H1 (cell line): ENCODE results near the gene SLC10A6.

Source experiments
- EP300 ChIP-seq, 2 experiments: IDR thresholded peaks; 1 replicate in 1 of 2; 2 replicates in 1 of 2; pipeline ENCODE4 v1.6.1; 2011 to 2012; ENCODE audit warnings: low read depth in 2 of 2, low read length in 2 of 2, mild to moderate bottlenecking in 2 of 2, borderline replicate concordance in 1 of 2, inconsistent platforms in 1 of 2, moderate library complexity in 1 of 2
- MAFK ChIP-seq: IDR thresholded peaks from 2 replicates; pipeline ENCODE4 v1.6.1; 2012; ENCODE audit warnings: low read depth, mild to moderate bottlenecking, improper control_type of control experiment, low read length
- PHF8 ChIP-seq: fragments of 200-600 bp; sonication (generic); conservative IDR thresholded peaks from 2 replicates; pipeline ENCODE4 v1.7.1; 2012; ENCODE audit warnings: low read depth, mild to moderate bottlenecking, inconsistent platforms, low read length, moderate library complexity
- POLR2A ChIP-seq, 2 experiments: IDR thresholded peaks; 1 replicate in 1 of 2; 2 replicates in 1 of 2; pipeline ENCODE4 v1.6.1; 2011; ENCODE audit warnings: low read depth in 2 of 2, low read length in 2 of 2, mild to moderate bottlenecking in 2 of 2; ENCODE audit errors: control extremely low read depth in 1 of 2
- SP1 ChIP-seq: IDR thresholded peaks from 2 replicates; pipeline ENCODE4 v1.6.1; 2011; ENCODE audit warnings: low read depth, low read length
- TAF1 ChIP-seq: IDR thresholded peaks from 2 replicates; pipeline ENCODE4 v1.6.1; 2011; ENCODE audit warnings: mild to moderate bottlenecking, low read depth, low read length
- TF ChIP-seq, protein P1 (sequence below), 3 experiments: IDR thresholded peaks; 1 replicate in 2 of 3; 2 replicates in 1 of 3; pipeline versions ENCODE4 v1.5.1 to v1.6.1; 2011; ENCODE audit warnings: low read length in 3 of 3, mild to moderate bottlenecking in 3 of 3, inconsistent platforms in 2 of 3, low read depth in 1 of 3, moderate library complexity in 1 of 3; ENCODE audit not compliant: insufficient read depth in 1 of 3; ENCODE audit errors: control extremely low read depth in 1 of 3

- TF ChIP-seq SP1 (no peak), POLR2A (IDR thresholded peaks at IDR 0.05; ENCODE audit: control extremely low read depth in 1 of 2, low read depth in 2 of 2, low read length in 2 of 2) (no peak), PHF8 (no peak), MAFK (no peak), EP300 (IDR thresholded peaks at IDR 0.05; ENCODE audit: borderline replicate concordance in 1 of 2, low read depth in 2 of 2, low read length in 2 of 2) (no peak), TAF1 (no peak)
- TF ChIP-seq, protein P1, sequence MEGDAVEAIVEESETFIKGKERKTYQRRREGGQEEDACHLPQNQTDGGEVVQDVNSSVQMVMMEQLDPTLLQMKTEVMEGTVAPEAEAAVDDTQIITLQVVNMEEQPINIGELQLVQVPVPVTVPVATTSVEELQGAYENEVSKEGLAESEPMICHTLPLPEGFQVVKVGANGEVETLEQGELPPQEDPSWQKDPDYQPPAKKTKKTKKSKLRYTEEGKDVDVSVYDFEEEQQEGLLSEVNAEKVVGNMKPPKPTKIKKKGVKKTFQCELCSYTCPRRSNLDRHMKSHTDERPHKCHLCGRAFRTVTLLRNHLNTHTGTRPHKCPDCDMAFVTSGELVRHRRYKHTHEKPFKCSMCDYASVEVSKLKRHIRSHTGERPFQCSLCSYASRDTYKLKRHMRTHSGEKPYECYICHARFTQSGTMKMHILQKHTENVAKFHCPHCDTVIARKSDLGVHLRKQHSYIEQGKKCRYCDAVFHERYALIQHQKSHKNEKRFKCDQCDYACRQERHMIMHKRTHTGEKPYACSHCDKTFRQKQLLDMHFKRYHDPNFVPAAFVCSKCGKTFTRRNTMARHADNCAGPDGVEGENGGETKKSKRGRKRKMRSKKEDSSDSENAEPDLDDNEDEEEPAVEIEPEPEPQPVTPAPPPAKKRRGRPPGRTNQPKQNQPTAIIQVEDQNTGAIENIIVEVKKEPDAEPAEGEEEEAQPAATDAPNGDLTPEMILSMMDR (IDR thresholded peaks at IDR 0.05; ENCODE audit: control extremely low read depth in 1 of 3, insufficient read depth in 1 of 3, low read depth in 1 of 3, low read length in 3 of 3), result no peak
Measured at GRCh38 chr4:86870442-86871069, 21.4 kb upstream of the SLC10A6 start.
